AG09309 (cell line): ENCODE results near the gene DNMT3A.

Source experiments
- DNase-seq: peaks from one replicate; pipeline ENCODE4 v3.0.0-alpha.2; 2010; ENCODE audit warnings: low read depth
- H3K4me3 ChIP-seq: 2 replicates; pipeline ENCODE4 v1.5.1; 2011; ENCODE audit warnings: mild to moderate bottlenecking, low read depth, low read length, moderate library complexity; ENCODE audit not compliant: control insufficient read depth
- CTCF ChIP-seq: IDR thresholded peaks from 2 replicates; pipeline ENCODE4 v1.5.1; 2011; ENCODE audit warnings: mild to moderate bottlenecking, low read depth, low read length, inconsistent platforms; ENCODE audit not compliant: insufficient read depth, control insufficient read depth; ENCODE audit errors: missing control alignments

The DNMT3A gene

GRCh38 chr2:25265802-25266201 is 75.9 kb downstream of the DNMT3A start:
- no peak overlapping the region for H3K4me3 ChIP-seq
- no peak for TF ChIP-seq CTCF
- DNase-seq, result no peak

GRCh38 chr2:25265001-25265400 is 76.7 kb downstream of the DNMT3A start:
- TF ChIP-seq CTCF, result no peak
- no peak overlapping the region for H3K4me3 ChIP-seq
- no peak for DNase-seq

GRCh38 chr2:25262288-25262687 is 79.4 kb downstream of the DNMT3A start:
- H3K4me3 ChIP-seq, result no peak overlapping the region
- DNase-seq, result no peak
- no peak for TF ChIP-seq CTCF

GRCh38 chr2:25259737-25260124 is 82.0 kb downstream of the DNMT3A start:
- no peak overlapping the region for H3K4me3 ChIP-seq
- DNase-seq, result no peak
- TF ChIP-seq CTCF, result no peak

- H3K4me3 ChIP-seq, result no peak overlapping the region
- DNase-seq, result no peak
- TF ChIP-seq CTCF, result no peak
These were observed 82.6 kb downstream of the DNMT3A start for GRCh38 chr2:25258847-25259736.

- no peak overlapping the region for H3K4me3 ChIP-seq
- no peak for DNase-seq
These were observed 83.5 kb downstream of the DNMT3A start for GRCh38 chr2:25257931-25258846.

More at GRCh38 chr2:25257931-25258846, 83.5 kb downstream of the DNMT3A start:
- TF ChIP-seq CTCF, result no peak
